Right atrium auricular region (tissue), 2 donors: ENCODE results near the gene CRYBA1. TPM values are rescaled to one million over a fixed set of nuclear protein-coding genes. Genes with fewer than 3 reads are reported as not detected.
"Not testable (repeated sequence)": the region's sequence is repeated elsewhere in the genome, so short reads cannot be mapped to it uniquely, and the experiment has no call there.

Experiments used
- DNase-seq: peaks from one replicate; pipeline ENCODE4 v3.0.0-alpha.2; 2019; ENCODE audit warnings: low spot score
- H3K27ac ChIP-seq, 2 donors: fragments of 200-600 bp; sonication (generic); 1 replicate in 1 of 2; 2 replicates in 1 of 2; pipeline ENCODE4 v1.5.1; 2016 to 2019
- H3K27me3 ChIP-seq, 2 donors: fragments of 200-600 bp; sonication (generic); one replicate each; pipeline versions ENCODE4 v1.5.1 to v1.6.0; 2017 to 2019
- H3K36me3 ChIP-seq: fragments of 200-600 bp; sonication (generic); one replicate; pipeline ENCODE4 v1.5.1; 2016
- H3K4me1 ChIP-seq, 2 donors: fragments of 200-600 bp; sonication (generic); one replicate each; pipeline versions ENCODE4 v1.5.1 to v1.6.0; 2017 to 2019
- H3K4me3 ChIP-seq, 2 donors: fragments of 200-600 bp; sonication (generic); 1 replicate in 1 of 2; 2 replicates in 1 of 2; pipeline ENCODE4 v1.5.1; 2017 to 2019; ENCODE audit warnings: mild to moderate bottlenecking in 1 of 2, moderate library complexity in 1 of 2
- H3K9me3 ChIP-seq, 2 donors: fragments of 200-600 bp; sonication (generic); one replicate each; pipeline ENCODE4 v1.5.1; 2019
- CTCF ChIP-seq, 2 donors: fragments of 200-600 bp; sonication (generic); IDR thresholded peaks; one replicate each; pipeline ENCODE4 v1.5.1; 2019; ENCODE audit warnings: antibody characterized with exemption in 2 of 2
- total RNA-seq, 2 donors: library from RNA; depleted of rRNA; stranded (reverse); fragments of >200 nt; gene quantifications; one replicate each; pipeline ENCODE4 v1.1.0, GENCODE V29; 2016

Gene CRYBA1
- total RNA-seq, 2 donors from 2014 or later = not detected

- H3K27ac ChIP-seq = peak overlapping the region in 1 of 2 donors; percentile 11
- H3K4me3 ChIP-seq = no peak overlapping the region
- H3K4me1 ChIP-seq = peaks cover 0 to 9% of the 10 kb centered on the region in 2 donors
- no peak for DNase-seq
- no peak for TF ChIP-seq CTCF (IDR thresholded peaks at IDR 0.05)
- H3K27me3 ChIP-seq = no peaks in the 10 kb centered on the region
- H3K36me3 ChIP-seq = no peaks in the 10 kb centered on the region
- no peaks in the 10 kb centered on the region for H3K9me3 ChIP-seq
Observed at GRCh38 chr17:29215717-29216116, 30.9 kb upstream of the CRYBA1 start.

GRCh38 chr17:29216181-29216580, 30.5 kb upstream of the CRYBA1 start:
- no peak for TF ChIP-seq CTCF (IDR thresholded peaks at IDR 0.05)
- Histone ChIP-seq H3K36me3 (no peaks in the 10 kb centered on the region), H3K9me3 (no peaks in the 10 kb centered on the region), H3K27me3 (no peaks in the 10 kb centered on the region), H3K4me3 (no peak overlapping the region), H3K4me1 (peaks cover 0 to 9% of the 10 kb centered on the region in 2 donors), H3K27ac (no peak overlapping the region)
- no peak for DNase-seq

- TF ChIP-seq CTCF (IDR thresholded peaks at IDR 0.05) = no peak
- Histone ChIP-seq H3K9me3 (no peaks in the 10 kb centered on the region), H3K4me3 (no peak overlapping the region), H3K4me1 (peaks cover 0 to 9% of the 10 kb centered on the region in 2 donors), H3K36me3 (no peaks in the 10 kb centered on the region), H3K27ac (no peak overlapping the region), H3K27me3 (no peaks in the 10 kb centered on the region)
- DNase-seq = no peak
Observed at GRCh38 chr17:29216856-29217255, 29.8 kb upstream of the CRYBA1 start.

- Histone ChIP-seq H3K4me3 (no peak overlapping the region), H3K27ac (no peak overlapping the region), H3K27me3 (no peaks in the 10 kb centered on the region), H3K9me3 (no peaks in the 10 kb centered on the region), H3K4me1 (peaks cover 0 to 9% of the 10 kb centered on the region in 2 donors), H3K36me3 (no peaks in the 10 kb centered on the region)
- peak; percentile 82 for DNase-seq
- TF ChIP-seq CTCF (IDR thresholded peaks at IDR 0.05) = peak; percentile 91 to 96
Observed at GRCh38 chr17:29219378-29220047, 27.1 kb upstream of the CRYBA1 start.

- H3K4me3 ChIP-seq, H3K4me1 ChIP-seq, H3K27ac ChIP-seq, H3K9me3 ChIP-seq, H3K27me3 ChIP-seq, H3K36me3 ChIP-seq, DNase-seq: not testable (repeated sequence)
Observed at GRCh38 chr17:29221338-29221737, 25.3 kb upstream of the CRYBA1 start.

- H3K4me1 ChIP-seq = no peaks in the 10 kb centered on the region
- TF ChIP-seq CTCF (IDR thresholded peaks at IDR 0.05) = no peak
- no peaks in the 10 kb centered on the region for H3K9me3 ChIP-seq
- H3K36me3 ChIP-seq = no peaks in the 10 kb centered on the region
- H3K27me3 ChIP-seq = no peaks in the 10 kb centered on the region
- no peak overlapping the region for H3K4me3 ChIP-seq
- no peak for DNase-seq
- no peak overlapping the region for H3K27ac ChIP-seq
Observed at GRCh38 chr17:29225396-29225795, 21.3 kb upstream of the CRYBA1 start.
